MCF 10A (cell line): Measurements from ENCODE around the gene MAP3K4. TPM values are rescaled to one million over a fixed set of nuclear protein-coding genes. Genes with fewer than 3 reads are reported as not detected.
"Not testable (repeated sequence)": the region's sequence is repeated elsewhere in the genome, so short reads cannot be mapped to it uniquely, and the experiment has no call there.

Source experiments
- BruUV-seq: library from RNA; stranded (reverse); fragments of 400-500 nt; replicated peaks from 2 replicates; lab custom pipeline; 2021; lab: Mats Ljungman, UMichigan
- CTCF ChIA-PET: fragments of 300-600 bp; sonication (Branson Sonifier 250); formaldehyde crosslinking; extraction: SDS; loops from one replicate; lab custom pipeline; 2021; ENCODE audit warnings: antibody characterized with exemption, inconsistent platforms; lab: Yijun Ruan, JAX
- POLR2A ChIA-PET: fragments of 300-600, 350-650 bp; sonication (Branson Sonifier 250); formaldehyde crosslinking; extraction: SDS; loops from one replicate; lab custom pipeline; 2020; ENCODE audit warnings: antibody characterized with exemption, inconsistent platforms; lab: Yijun Ruan, JAX
- DNase-seq: peaks from one replicate; pipeline ENCODE4 v3.0.0-alpha.2; 2018; ENCODE audit not compliant: unreplicated experiment
- H3K27ac Mint-ChIP-seq: one replicate; pipeline ENCODE4 v1.8.0; 2022; ENCODE audit warnings: mild to moderate bottlenecking, low read depth, mixed read lengths; ENCODE audit not compliant: unreplicated experiment
- H3K27me3 Mint-ChIP-seq: one replicate; pipeline ENCODE4 v1.8.0; 2022; ENCODE audit warnings: mixed read lengths; ENCODE audit not compliant: insufficient read depth, unreplicated experiment
- H3K36me3 Mint-ChIP-seq: one replicate; pipeline ENCODE4 v1.8.0; 2022; ENCODE audit warnings: mild to moderate bottlenecking, moderate library complexity, mixed read lengths; ENCODE audit not compliant: insufficient read depth, unreplicated experiment
- H3K4me1 Mint-ChIP-seq: one replicate; pipeline ENCODE4 v1.8.0; 2022; ENCODE audit warnings: mixed read lengths; ENCODE audit not compliant: insufficient read depth, unreplicated experiment
- H3K4me3 Mint-ChIP-seq: one replicate; pipeline ENCODE4 v1.8.0; 2022; ENCODE audit warnings: mild to moderate bottlenecking, moderate library complexity, mixed read lengths; ENCODE audit not compliant: unreplicated experiment
- H3K9me3 Mint-ChIP-seq: one replicate; pipeline ENCODE4 v1.8.0; 2022; ENCODE audit warnings: mixed read lengths; ENCODE audit not compliant: unreplicated experiment
- intact Hi-C: fragments of 100-400 bp; cut with micrococcal nuclease; formaldehyde crosslinking; loops from 2 replicates; pipeline ENCODE4 v1.14.1; 2022
- total RNA-seq: library from RNA; stranded (reverse); gene quantifications from 2 replicates; pipeline ENCODE4 v1.2.3, GENCODE V29; 2022
- TF ChIP-seq, protein P1 (sequence below): fragments of 200-600 bp; IDR thresholded peaks from one replicate; pipeline ENCODE4 v1.8.0; 2022; ENCODE audit warnings: antibody characterized with exemption, mild to moderate bottlenecking; ENCODE audit not compliant: unreplicated experiment

The MAP3K4 gene
- total RNA-seq, 1 experiment from 2014 or later, result 38.7 TPM

DNA sequence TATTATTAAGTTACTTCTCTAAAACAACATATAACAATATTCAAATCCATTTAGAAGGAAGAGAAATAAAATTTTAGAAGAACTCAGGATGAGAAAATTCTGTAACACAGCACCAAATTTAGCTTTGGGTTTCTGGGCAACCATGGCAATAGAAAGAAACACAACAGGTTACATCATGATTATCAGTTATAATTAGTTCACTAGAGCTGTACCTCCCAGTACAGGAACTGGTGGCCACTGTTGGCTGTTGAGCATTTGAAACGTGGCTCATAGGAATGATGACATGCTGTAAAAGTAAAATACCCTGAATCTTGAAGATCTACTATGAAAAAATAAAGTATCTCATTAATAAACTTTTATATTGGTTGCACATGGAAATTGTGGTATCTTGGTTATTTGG is 23.7 kb upstream of the MAP3K4 start:
- ChIA-PET POLR2A (interaction anchor here (1.4 kb wide), 1 partner anchor 18 kb away, joined by 5 read pairs; no protein-coding TSS in a partner anchor), CTCF (interaction anchor here (1.5 kb wide), 1 partner anchor 24 kb away, joined by 3 read pairs; the partner anchor contains the start of gene MAP3K4)
- Mint-ChIP-seq H3K27me3 (no peaks in the 10 kb centered on the region), H3K4me3 (no peak overlapping the region), H3K4me1 (no peaks in the 10 kb centered on the region), H3K27ac (no peak overlapping the region), H3K36me3 (no peaks in the 10 kb centered on the region), H3K9me3 (no peaks in the 10 kb centered on the region)
- intact Hi-C loops, result no loop called here
- no peak for DNase-seq
- TF ChIP-seq, protein P1, sequence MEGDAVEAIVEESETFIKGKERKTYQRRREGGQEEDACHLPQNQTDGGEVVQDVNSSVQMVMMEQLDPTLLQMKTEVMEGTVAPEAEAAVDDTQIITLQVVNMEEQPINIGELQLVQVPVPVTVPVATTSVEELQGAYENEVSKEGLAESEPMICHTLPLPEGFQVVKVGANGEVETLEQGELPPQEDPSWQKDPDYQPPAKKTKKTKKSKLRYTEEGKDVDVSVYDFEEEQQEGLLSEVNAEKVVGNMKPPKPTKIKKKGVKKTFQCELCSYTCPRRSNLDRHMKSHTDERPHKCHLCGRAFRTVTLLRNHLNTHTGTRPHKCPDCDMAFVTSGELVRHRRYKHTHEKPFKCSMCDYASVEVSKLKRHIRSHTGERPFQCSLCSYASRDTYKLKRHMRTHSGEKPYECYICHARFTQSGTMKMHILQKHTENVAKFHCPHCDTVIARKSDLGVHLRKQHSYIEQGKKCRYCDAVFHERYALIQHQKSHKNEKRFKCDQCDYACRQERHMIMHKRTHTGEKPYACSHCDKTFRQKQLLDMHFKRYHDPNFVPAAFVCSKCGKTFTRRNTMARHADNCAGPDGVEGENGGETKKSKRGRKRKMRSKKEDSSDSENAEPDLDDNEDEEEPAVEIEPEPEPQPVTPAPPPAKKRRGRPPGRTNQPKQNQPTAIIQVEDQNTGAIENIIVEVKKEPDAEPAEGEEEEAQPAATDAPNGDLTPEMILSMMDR, result no peak
- BruUV-seq, result no TSS peak

DNA sequence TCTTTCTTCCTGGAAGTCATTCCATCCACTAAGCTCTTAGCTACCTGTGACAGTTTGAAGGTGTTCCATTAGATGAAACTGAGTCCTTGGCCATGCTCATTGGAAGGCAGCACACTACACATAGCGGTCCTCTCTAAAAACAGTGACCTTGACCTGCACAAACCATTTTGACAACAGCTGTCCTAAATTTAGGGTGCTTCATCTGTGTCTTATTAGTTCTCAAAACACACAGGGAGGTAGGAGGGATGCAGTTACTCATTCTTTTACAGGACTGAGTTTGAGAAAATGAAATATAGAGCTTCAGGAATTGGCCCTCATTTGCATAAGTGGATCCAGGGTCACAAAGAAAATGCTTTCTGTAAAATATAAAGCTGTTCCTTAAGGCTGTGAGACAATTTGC is 20.4 kb upstream of the MAP3K4 start:
- ChIA-PET CTCF (interaction anchor here (0.5 to 2.6 kb wide), 7 partner anchors 9 to 829 kb away, joined by 3 to 8 read pairs (median 3); no protein-coding TSS in a partner anchor), POLR2A (interaction anchor here (0.8 to 4.3 kb wide), 3 partner anchors 20 to 52 kb away, joined by 3 to 34 read pairs (median 27); partner anchors contain the start of gene MAP3K4)
- TF ChIP-seq, protein P1, result no peak
- no TSS peak for BruUV-seq
- Mint-ChIP-seq H3K27me3 (no peaks in the 10 kb centered on the region), H3K9me3 (no peaks in the 10 kb centered on the region), H3K36me3 (no peaks in the 10 kb centered on the region), H3K27ac (no peak overlapping the region), H3K4me3 (no peak overlapping the region), H3K4me1 (peaks cover 17% of the 10 kb centered on the region)
- DNase-seq, result no peak
- intact Hi-C loops, result no loop called here

DNA sequence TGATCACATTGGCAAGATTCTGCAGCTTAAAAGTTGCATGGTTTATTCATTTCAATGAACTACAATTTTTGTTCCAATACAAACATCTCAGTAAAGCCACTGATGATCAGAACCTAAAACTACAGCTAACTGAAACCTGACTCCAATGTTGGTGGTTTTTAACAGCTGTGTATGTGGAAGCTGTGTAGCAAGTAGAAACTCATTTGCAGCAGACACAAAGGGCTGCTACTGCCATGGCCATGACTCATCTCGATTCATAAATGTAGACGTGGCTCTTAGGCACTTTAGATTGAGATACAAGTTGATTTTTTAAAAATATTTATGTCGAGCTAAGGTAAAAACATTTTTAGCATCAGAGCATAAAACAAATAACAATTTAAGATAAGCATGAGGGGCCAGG is 19.5 kb upstream of the MAP3K4 start:
- H3K27ac Mint-ChIP-seq, result no peak overlapping the region
- intact Hi-C loops, result no loop called here
- H3K9me3 Mint-ChIP-seq, result no peaks in the 10 kb centered on the region
- H3K27me3 Mint-ChIP-seq, result no peaks in the 10 kb centered on the region
- ChIA-PET CTCF (interaction anchor here (0.6 to 2.6 kb wide), 5 partner anchors 26 to 594 kb away, joined by 3 to 8 read pairs (median 4); no protein-coding TSS in a partner anchor), POLR2A (interaction anchor here (0.7 to 4.3 kb wide), 4 partner anchors 12 to 873 kb away, joined by 3 to 34 read pairs (median 15); partner anchors contain the start of gene MAP3K4)
- peaks cover 17% of the 10 kb centered on the region for H3K4me1 Mint-ChIP-seq
- no TSS peak for BruUV-seq
- no peak overlapping the region for H3K4me3 Mint-ChIP-seq
- TF ChIP-seq, protein P1, result no peak
- DNase-seq, result peak; percentile 75
- no peaks in the 10 kb centered on the region for H3K36me3 Mint-ChIP-seq

DNA sequence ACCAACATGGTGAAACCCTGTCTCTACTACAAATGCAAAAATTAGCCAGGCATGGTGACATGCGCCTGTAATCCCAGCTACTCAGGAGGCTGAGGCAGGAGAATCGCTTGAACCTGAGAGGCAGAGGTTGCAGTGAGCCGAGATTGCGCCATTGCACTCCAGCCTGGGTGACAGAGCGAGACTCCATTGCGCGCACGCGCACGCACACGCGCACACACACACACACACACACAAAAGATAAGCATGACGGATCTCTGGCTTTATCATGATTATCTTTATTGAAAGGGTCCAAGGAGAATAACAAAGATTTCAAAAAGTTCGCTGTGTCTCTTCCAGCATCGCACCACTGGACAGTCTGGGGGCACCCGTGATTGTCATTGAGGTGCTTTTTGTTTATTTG is 19.0 kb upstream of the MAP3K4 start:
- peaks cover 17% of the 10 kb centered on the region for H3K4me1 Mint-ChIP-seq
- BruUV-seq, DNase-seq, H3K4me3 Mint-ChIP-seq, H3K27ac Mint-ChIP-seq, H3K9me3 Mint-ChIP-seq, H3K36me3 Mint-ChIP-seq, H3K27me3 Mint-ChIP-seq, intact Hi-C loops: not testable (repeated sequence)
- CTCF ChIA-PET, result interaction anchor here (0.6 to 2.6 kb wide), 4 partner anchors 25 to 594 kb away, joined by 3 to 8 read pairs (median 4); no protein-coding TSS in a partner anchor
- POLR2A ChIA-PET, result interaction anchor here (0.7 to 4.3 kb wide), 4 partner anchors 12 to 873 kb away, joined by 3 to 34 read pairs (median 15); partner anchors contain the start of gene MAP3K4
